CD4-positive, alpha-beta T cell treated with Interleukin-1 beta for 1 hour (primary cell): ENCODE measurements around the gene UBA1.

Source experiments
- DNase-seq, 2 donors: peaks; one replicate each; pipeline ENCODE4 v3.0.0-alpha.2; 2020 to 2022

UBA1 gene

GRCh38 chrX:47170861-47171692 lies 22.6 kb upstream of the UBA1 start:
- DNase-seq, result no peak

- DNase-seq, result no peak
Observed at GRCh38 chrX:47171996-47172395, 21.6 kb upstream of the UBA1 start.

DNA sequence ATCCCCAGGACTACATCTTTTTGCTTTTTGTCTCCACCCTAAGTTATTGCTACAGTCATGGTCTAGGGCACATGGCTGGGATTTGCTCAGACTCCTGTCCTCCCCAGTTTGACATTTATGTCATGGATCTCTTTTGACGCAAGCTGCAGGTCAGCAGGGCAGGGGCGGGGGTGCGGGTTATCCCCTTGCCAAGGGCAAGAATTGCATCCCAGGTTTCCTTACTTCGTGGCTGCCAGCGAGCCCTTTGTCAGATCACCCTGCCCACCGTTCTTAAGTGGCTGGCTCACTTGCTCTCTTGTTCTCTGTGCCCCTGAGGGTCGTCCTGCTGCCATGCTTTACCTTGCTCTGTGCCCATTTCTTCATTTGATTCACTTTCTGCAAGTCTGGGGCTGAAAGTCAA lies 21.1 kb upstream of the UBA1 start:
- DNase-seq, result no peak

DNA sequence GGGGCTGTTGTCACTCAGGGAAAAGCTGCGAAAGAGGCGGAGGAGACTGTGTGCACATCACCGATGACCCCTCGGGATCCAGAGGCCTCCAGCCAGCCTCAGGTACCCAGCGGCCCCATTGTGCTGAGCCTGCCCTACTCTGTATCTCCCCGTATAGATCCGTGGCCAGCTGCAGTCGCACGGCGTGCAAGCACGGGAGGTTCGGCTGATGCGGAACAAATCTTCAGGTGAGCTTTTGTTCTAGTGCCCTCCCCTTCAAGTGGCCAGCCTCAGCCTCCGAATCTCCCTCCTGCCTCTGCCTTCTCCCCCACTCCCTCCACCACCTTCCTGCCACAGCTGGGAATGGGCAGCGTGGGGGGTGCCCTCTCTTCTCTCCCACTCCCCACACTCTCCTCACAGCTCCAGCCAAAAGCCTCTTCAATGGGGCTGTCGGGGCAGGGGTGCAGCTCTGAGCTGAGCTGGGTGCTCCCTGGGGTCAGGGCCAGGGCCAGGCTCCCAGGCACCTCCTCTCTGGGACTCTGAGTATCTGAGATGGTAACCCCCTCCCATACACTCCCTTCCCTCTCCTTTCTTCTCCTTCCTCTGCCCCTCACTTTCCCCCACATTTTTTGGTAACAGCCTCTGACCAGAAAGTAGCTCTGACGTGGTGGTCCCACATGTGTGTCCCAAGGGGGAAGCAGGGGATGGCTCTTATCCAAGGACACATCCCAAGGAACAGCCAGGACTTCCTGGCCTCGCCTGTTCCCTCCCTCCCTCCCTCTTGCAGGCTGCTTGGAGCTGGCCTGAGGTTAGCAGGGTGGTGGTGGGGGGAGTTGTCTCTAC lies 20.4 kb upstream of the UBA1 start:
- no peak for DNase-seq

DNA sequence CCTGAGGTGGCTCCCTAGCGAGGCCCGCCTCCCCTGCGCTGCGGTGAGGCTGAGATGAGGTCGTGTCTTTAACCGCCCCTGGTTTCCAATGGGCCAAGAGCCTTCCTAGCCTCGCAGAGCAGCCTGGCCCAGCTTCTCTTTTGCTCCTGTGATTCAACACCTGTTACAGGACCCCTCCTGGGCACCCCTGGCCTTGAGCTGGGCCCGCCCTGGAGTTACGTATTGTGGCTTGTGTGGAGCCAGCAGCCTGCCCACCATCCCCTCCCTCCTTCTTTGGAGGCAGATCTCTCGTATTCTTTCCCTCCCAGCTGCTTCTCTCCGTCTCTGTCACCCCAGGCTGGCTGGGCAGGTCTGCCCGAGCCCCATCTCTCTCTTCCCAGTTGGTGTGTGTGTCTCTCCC lies 19.3 kb upstream of the UBA1 start:
- no peak for DNase-seq

GRCh38 chrX:47174846-47175587 lies 18.6 kb upstream of the UBA1 start:
- DNase-seq, result no peak

DNA sequence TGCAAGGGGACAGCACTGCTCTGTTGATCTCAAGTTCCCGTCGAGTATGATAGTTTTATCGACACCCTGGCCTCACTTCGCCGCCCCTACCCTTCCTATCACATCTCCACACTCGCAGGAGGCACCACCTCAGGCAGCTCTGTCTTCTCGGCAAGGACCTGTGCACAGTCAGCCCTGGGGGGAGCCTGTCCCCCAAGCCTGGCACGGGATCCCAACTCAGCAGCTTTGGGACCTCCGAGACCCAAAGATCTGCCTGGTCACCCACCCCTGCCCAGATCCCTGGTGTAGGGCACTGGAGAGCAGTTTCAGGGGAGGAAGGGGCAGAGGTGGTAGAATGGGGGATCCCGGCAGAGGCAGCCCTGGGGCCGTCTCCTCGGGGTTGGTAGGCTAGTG lies 18.0 kb upstream of the UBA1 start:
- DNase-seq, result no peak

- no peak for DNase-seq
Observed at GRCh38 chrX:47176101-47176740, 17.4 kb upstream of the UBA1 start.

GRCh38 chrX:47177079-47177478 lies 16.6 kb upstream of the UBA1 start:
- no peak for DNase-seq

DNA sequence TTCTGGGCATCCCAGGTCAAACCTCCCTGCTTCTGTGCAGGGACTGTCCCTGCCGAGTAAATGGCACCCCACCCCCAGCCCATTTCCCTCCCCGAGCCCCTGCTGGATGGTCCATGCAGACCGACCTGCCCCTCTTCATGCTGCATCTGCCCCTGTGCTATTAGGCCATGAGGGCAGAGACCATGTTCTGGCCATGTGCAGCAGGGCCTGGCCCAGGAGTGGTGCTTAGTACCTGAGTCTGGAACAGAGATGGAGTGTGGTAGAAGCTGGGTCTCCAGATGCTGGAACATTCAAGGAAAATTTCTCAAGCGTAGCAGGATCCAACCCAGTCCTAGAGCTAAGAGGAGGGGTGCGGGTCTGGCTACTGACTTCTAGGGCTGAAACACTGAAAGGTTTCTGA lies 15.3 kb upstream of the UBA1 start:
- no peak for DNase-seq

DNA sequence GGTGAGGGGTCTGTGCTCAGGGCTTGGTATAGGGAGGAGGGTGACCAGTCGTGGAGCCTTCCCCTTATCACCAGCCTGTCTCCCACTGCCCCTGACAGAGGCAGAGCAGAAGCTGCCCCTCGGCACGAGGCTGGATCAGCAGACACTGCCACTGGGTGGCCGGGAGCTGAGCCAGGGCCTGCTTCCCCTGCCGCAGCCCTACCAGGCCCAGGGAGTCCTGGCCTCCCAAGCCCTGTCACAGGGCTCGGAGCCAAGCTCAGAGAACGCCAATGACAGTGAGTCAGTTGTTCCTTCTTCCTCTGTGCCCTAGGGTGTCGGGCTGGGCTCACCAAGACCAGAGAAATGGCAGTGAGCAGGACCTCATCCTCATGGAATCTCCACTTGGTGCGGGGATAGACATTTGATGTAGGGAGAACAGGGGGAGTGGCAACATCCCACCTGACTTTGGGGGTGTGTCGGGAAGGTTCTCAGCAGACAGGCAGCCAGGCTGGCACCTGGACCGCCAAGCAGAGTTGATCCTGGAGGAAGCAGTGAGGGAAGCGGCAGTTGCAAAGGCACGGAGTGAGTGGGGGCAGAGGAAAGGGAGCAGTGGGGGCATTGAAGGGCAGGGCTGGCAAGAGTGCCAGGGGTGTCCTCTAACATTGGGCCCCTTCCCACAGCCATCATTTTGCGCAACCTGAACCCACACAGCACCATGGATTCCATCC lies 14.3 kb upstream of the UBA1 start:
- DNase-seq, result no peak

DNA sequence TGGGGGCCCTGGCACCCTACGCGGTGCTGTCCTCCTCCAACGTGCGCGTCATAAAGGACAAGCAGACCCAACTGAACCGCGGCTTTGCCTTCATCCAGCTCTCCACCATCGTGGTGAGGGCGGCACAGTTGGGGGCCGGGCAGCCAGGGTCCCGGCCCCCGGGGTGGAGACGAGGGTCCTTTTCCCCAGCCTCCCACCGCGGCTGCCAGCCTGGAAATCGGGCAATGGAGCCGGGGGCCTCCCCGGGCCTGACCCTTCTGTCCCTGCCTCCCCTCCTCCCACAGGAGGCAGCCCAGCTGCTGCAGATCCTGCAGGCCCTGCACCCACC lies 13.7 kb upstream of the UBA1 start:
- no peak for DNase-seq

DNA sequence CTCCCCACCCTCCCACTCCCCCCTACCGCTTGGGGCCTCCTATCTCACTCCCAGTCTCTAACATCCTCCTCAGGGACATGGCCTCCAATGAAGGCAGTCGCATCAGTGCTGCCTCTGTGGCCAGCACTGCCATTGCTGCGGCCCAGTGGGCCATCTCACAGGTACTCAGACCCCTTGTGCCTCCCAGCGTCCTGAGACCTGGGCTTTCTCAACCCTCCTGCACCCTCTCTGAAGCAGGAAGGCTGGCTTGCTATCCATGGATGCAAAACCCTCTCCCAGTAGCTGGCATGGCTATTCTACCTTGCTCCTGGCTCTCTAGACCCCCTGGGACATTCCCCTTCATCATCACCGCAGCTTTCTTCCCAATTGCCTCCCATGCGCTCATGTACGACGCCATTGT lies 13.3 kb upstream of the UBA1 start:
- DNase-seq, result no peak

DNA sequence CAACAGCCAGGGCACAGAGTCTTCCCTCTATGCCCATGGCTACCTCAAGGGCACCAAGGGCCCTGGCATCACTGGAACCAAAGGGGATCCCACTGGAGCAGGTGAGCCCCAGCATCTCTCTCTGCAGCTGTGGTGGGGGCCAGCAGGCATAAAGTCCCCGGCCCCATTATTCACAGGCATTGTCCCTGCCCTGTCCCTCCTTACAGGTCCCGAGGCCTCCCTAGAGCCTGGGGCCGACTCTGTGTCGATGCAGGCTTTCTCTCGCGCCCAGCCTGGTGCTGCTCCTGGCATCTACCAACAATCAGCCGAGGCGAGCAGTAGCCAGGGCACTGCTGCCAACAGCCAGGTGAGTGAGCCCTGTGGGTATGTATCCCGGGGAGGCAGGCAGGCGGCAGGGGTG lies 12.3 kb upstream of the UBA1 start:
- no peak for DNase-seq

DNA sequence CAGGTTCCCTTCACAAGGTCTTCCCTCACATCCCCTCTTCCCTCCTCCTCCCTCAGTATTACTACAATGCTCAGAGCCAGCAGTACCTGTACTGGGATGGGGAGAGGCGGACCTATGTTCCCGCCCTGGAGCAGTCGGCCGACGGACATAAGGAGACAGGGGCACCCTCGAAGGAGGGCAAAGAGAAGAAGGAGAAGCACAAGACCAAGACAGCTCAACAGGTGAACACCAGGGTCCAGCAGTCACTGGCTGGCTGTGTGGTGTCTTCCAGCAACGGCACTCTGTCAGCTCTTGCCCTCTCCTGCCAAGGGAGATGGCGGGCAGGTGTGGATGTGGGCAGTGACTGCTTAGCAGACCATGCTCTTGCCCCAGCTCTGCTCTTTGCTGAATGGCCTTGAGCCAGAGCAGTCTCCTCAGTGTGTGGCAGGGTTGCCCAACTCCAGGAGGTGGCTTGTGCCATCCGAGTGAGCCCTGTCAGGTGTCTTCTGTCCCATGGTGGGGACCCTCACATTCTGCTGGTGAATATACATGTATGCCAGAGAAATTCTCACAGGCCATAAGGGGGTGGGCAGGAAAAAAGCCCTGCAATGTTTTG lies 11.4 kb upstream of the UBA1 start:
- no peak for DNase-seq

- DNase-seq, result no peak
Observed at GRCh38 chrX:47184486-47184885, 9.1 kb upstream of the UBA1 start.

- DNase-seq, result no peak
Observed at GRCh38 chrX:47185241-47185640, 8.4 kb upstream of the UBA1 start.

- DNase-seq, result no peak
Observed at GRCh38 chrX:47186096-47186740, 7.4 kb upstream of the UBA1 start.

- DNase-seq, result no peak
Observed at GRCh38 chrX:47187106-47187677, 6.4 kb upstream of the UBA1 start.

DNA sequence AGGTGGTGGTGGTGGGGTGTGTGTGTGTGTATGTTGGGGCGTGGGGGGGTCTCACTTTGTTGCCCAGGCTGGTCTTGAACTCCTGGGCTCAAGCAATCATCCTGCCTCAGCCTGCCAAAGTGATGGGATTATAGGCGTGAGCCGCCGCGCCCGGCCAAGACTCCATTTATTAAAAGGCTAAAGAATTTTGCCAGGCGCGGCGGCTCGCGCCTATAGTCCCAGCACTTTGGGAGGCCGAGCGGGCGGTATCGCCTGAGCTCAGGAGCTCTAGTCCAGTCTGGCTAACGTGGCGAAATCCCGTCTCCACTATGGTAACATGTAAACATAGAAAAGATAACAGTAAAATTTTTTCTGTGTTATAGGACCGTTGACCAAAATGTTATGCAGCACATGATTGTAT lies 3.7 kb upstream of the UBA1 start:
- DNase-seq, result no peak
